H1 (cell line): ENCODE data around the gene KCNB1. TPM values are rescaled to one million over a fixed set of nuclear protein-coding genes. Genes with fewer than 3 reads are reported as not detected.

Source experiments
- polyA plus RNA-seq, 7 experiments: library from polyadenylated mRNA; depleted of rRNA in 3 of 7; stranded (reverse) in 5 of 7; unstranded in 2 of 7; fragments of >200 nt in 5 of 7; fragments of 200-250 nt in 2 of 7; gene quantifications; 1 replicate in 5 of 7; 2 replicates in 1 of 7; 4 replicates in 1 of 7; pipeline versions ENCODE4 v1.2.1 to v1.2.3, GENCODE V29; 2011 to 2013; ENCODE audit warnings: missing spikeins in 2 of 7, mixed read lengths in 2 of 7
- total RNA-seq: library from RNA; stranded (reverse); fragmentation: NEBNext Ultra II Directional; extraction: Animal tissue kit (Norgen Biotek cat#: 25700); gene quantifications from 2 replicates; pipeline ENCODE4 v1.2.1, GENCODE V29; 2021
- TF ChIP-seq, protein P1 (sequence below): fragments of 300-600 bp; sonication (generic); IDR thresholded peaks from 2 replicates; pipeline ENCODE4 v1.7.1; 2012; ENCODE audit warnings: low read length, moderate library complexity, mild to moderate bottlenecking, inconsistent platforms; ENCODE audit not compliant: insufficient replicate concordance

KCNB1 gene
- total and polyA plus RNA-seq, 2 of the 8 experiments (the other 6 are each of a cell fraction or from before 2014, with no cell fraction given): 0.58 to 0.67 TPM

DNA sequence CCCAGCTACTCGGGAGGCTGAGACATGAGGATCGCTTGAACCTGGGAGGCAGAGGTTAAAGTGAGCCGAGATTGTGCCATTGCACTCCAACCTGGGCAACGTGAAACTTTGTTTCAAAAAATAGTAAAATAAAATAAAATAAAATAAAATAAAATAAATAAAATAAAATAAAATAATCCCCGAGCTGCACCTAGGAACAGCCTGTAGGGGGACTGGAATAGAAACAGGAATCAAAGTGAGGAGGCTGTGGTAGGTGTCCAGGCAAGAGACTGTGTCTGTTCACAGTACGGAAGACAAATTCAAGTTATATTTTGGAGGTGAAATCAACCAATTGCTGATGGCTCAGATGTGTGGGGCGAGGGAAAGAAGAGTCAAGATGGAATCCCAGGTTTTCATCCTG is 86.2 kb downstream of the KCNB1 start (continued):
- TF ChIP-seq, protein P1, sequence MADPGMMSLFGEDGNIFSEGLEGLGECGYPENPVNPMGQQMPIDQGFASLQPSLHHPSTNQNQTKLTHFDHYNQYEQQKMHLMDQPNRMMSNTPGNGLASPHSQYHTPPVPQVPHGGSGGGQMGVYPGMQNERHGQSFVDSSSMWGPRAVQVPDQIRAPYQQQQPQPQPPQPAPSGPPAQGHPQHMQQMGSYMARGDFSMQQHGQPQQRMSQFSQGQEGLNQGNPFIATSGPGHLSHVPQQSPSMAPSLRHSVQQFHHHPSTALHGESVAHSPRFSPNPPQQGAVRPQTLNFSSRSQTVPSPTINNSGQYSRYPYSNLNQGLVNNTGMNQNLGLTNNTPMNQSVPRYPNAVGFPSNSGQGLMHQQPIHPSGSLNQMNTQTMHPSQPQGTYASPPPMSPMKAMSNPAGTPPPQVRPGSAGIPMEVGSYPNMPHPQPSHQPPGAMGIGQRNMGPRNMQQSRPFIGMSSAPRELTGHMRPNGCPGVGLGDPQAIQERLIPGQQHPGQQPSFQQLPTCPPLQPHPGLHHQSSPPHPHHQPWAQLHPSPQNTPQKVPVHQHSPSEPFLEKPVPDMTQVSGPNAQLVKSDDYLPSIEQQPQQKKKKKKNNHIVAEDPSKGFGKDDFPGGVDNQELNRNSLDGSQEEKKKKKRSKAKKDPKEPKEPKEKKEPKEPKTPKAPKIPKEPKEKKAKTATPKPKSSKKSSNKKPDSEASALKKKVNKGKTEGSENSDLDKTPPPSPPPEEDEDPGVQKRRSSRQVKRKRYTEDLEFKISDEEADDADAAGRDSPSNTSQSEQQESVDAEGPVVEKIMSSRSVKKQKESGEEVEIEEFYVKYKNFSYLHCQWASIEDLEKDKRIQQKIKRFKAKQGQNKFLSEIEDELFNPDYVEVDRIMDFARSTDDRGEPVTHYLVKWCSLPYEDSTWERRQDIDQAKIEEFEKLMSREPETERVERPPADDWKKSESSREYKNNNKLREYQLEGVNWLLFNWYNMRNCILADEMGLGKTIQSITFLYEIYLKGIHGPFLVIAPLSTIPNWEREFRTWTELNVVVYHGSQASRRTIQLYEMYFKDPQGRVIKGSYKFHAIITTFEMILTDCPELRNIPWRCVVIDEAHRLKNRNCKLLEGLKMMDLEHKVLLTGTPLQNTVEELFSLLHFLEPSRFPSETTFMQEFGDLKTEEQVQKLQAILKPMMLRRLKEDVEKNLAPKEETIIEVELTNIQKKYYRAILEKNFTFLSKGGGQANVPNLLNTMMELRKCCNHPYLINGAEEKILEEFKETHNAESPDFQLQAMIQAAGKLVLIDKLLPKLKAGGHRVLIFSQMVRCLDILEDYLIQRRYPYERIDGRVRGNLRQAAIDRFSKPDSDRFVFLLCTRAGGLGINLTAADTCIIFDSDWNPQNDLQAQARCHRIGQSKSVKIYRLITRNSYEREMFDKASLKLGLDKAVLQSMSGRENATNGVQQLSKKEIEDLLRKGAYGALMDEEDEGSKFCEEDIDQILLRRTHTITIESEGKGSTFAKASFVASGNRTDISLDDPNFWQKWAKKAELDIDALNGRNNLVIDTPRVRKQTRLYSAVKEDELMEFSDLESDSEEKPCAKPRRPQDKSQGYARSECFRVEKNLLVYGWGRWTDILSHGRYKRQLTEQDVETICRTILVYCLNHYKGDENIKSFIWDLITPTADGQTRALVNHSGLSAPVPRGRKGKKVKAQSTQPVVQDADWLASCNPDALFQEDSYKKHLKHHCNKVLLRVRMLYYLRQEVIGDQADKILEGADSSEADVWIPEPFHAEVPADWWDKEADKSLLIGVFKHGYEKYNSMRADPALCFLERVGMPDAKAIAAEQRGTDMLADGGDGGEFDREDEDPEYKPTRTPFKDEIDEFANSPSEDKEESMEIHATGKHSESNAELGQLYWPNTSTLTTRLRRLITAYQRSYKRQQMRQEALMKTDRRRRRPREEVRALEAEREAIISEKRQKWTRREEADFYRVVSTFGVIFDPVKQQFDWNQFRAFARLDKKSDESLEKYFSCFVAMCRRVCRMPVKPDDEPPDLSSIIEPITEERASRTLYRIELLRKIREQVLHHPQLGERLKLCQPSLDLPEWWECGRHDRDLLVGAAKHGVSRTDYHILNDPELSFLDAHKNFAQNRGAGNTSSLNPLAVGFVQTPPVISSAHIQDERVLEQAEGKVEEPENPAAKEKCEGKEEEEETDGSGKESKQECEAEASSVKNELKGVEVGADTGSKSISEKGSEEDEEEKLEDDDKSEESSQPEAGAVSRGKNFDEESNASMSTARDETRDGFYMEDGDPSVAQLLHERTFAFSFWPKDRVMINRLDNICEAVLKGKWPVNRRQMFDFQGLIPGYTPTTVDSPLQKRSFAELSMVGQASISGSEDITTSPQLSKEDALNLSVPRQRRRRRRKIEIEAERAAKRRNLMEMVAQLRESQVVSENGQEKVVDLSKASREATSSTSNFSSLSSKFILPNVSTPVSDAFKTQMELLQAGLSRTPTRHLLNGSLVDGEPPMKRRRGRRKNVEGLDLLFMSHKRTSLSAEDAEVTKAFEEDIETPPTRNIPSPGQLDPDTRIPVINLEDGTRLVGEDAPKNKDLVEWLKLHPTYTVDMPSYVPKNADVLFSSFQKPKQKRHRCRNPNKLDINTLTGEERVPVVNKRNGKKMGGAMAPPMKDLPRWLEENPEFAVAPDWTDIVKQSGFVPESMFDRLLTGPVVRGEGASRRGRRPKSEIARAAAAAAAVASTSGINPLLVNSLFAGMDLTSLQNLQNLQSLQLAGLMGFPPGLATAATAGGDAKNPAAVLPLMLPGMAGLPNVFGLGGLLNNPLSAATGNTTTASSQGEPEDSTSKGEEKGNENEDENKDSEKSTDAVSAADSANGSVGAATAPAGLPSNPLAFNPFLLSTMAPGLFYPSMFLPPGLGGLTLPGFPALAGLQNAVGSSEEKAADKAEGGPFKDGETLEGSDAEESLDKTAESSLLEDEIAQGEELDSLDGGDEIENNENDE: no peak
